GM18526 (cell line): ENCODE measurements around the gene HSD17B11.

Source experiments
- POLR2A ChIP-seq: IDR thresholded peaks from 3 replicates; pipeline ENCODE4 v1.6.1; 2011; ENCODE audit not compliant: insufficient read length; ENCODE audit errors: extremely low read depth

The HSD17B11 gene

GRCh38 chr4:87365348-87365747 lies 25.6 kb downstream of the HSD17B11 start:
- TF ChIP-seq POLR2A = no peak

- TF ChIP-seq POLR2A = no peak
Observed at GRCh38 chr4:87363552-87363951, 27.4 kb downstream of the HSD17B11 start.

GRCh38 chr4:87360338-87360935 lies 30.6 kb downstream of the HSD17B11 start:
- no peak for TF ChIP-seq POLR2A

- no peak for TF ChIP-seq POLR2A
Observed at GRCh38 chr4:87359258-87359657, 31.7 kb downstream of the HSD17B11 start.

- no peak for TF ChIP-seq POLR2A
Observed at GRCh38 chr4:87356832-87357526, 34.0 kb downstream of the HSD17B11 start.

GRCh38 chr4:87354168-87355102 lies 36.6 kb downstream of the HSD17B11 start:
- TF ChIP-seq POLR2A = no peak

- no peak for TF ChIP-seq POLR2A
Observed at GRCh38 chr4:87353592-87353991, 37.4 kb downstream of the HSD17B11 start.

GRCh38 chr4:87345139-87345538 lies 45.8 kb downstream of the HSD17B11 start:
- TF ChIP-seq POLR2A = no peak

GRCh38 chr4:87342872-87343271 lies 48.1 kb downstream of the HSD17B11 start:
- TF ChIP-seq POLR2A = no peak

GRCh38 chr4:87339440-87339839 lies 51.5 kb downstream of the HSD17B11 start:
- no peak for TF ChIP-seq POLR2A

- no peak for TF ChIP-seq POLR2A
Observed at GRCh38 chr4:87337361-87337760, 53.6 kb downstream of the HSD17B11 start.

- no peak for TF ChIP-seq POLR2A
Observed at GRCh38 chr4:87333267-87333666, 57.7 kb downstream of the HSD17B11 start.

GRCh38 chr4:87330761-87331160 lies 60.2 kb downstream of the HSD17B11 start:
- no peak for TF ChIP-seq POLR2A

GRCh38 chr4:87327136-87327535 lies 63.9 kb downstream of the HSD17B11 start:
- no peak for TF ChIP-seq POLR2A

GRCh38 chr4:87326460-87326859 lies 64.5 kb downstream of the HSD17B11 start:
- TF ChIP-seq POLR2A = no peak

- TF ChIP-seq POLR2A = no peak
Observed at GRCh38 chr4:87322754-87323153, 68.2 kb downstream of the HSD17B11 start, which contains the start of gene HSD17B13. HSD17B13 (minus strand) TSS chr4:87322882; CDS start chr4:87322841, 41 bp downstream.
